HG02678 (cell line): ENCODE data around the gene CCNG2.

ENCODE experiments used
- ATAC-seq: cut with Tn5 transposase; IDR thresholded peaks from one replicate; pipeline ENCODE4 v1.9.1; 2021; ENCODE audit warnings: mild to moderate bottlenecking, moderate library complexity; ENCODE audit not compliant: unreplicated experiment

The CCNG2 gene

DNA sequence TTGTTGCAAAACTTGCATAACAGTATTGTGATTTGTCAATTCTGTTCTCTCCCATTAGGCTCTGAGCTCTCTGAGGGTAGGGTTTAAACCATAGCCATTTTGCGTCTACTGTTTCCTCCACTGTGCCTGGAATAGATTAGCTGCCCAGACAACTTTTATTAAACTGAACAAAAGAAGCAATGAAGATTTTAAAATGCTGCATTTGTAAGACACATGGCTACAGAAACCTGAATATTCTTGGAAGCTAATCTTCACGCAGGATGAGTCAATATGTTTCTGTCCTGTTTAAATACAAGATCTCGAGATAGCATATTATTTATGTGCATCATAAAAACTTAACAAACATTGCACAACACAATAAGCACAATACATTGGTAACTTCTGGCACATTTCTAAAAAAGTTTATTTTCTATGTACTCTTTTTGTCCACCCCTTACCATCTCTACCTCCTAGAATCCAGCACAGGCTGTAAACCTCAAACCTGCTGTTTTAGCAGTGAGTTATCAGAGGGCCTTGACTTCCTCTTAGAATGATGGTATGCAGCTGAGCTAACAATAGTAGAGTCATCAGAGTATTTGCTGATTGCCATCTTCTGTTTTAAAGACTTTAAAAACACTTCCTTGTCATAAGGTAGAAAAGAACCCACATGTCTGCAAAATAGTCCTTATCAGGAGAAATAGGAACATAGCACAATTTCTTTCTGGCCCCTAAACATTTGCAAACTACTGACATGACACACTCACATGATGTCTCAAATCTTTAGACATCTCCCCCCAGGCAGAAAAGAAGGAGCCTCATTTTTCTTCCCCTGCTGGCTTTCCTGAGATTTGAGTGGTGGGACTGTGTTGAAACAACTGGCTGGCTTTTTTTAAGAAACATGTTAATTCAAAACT, 10.6 kb upstream of the CCNG2 start:
- no peak for ATAC-seq

GRCh38 chr4:77147079-77147782, 9.8 kb upstream of the CCNG2 start:
- no peak for ATAC-seq

- ATAC-seq = no peak
Observed at GRCh38 chr4:77148078-77148477, 8.9 kb upstream of the CCNG2 start.

DNA sequence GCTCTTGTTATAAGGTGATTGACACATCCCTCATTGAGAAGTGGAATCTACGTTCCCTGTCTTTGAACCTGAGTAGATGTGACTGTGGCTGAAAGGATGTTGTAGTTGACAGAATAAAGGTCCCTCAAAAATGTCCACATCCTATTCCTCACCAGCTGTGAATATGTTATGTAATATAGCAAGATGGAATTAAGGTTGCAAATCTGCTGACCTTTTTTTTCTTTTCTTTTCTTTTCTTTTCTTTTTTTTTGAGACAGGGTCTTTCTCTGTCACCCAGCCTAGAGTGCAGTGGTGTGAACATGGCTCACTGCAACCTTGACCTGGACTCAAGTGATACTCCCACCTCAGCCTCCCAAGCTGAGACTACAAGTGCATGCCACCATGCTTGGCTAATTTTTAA, 7.2 kb upstream of the CCNG2 start:
- ATAC-seq = no peak

GRCh38 chr4:77151241-77151640, 5.8 kb upstream of the CCNG2 start:
- no peak for ATAC-seq

DNA sequence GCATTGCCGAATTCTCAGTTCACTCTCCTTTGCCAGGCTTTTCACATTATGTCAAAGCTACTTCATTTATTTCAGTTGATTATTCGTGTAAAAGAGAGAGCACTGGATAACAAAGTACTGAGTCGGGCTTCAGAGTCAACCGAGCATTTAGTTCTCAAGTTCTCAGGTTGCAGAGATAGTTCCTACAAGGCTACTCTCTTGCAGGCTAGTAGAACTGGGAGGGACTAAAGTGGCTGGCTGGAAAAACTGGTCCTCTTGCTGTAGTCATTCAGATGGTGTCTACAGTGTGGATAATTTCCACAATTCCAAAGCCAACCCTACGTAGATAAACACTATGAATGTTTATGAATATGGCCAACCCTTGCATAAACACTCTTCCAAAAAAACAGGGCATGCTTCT, 4.6 kb upstream of the CCNG2 start:
- no peak for ATAC-seq

- ATAC-seq = no peak
Observed at GRCh38 chr4:77153006-77153405, 4.0 kb upstream of the CCNG2 start.

DNA sequence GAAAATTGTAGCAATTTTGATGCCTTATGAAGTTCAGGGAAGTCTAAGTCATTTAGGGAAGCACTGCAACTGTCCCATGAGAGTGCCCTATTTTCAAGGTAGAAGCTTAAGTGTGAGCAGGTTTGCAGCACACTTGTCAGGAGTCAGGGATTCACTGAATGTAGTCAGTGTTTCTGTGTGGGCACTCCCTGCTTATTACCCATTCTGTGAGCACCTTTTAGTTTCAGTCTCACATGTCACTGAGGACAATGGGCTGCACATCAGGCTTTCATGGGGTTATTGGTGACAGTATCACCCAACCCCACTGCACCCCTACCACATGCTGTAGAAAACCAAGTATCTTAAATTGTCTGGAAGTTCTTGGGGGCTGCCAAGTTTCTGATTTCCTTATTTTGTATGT, 2.9 kb upstream of the CCNG2 start:
- no peak for ATAC-seq

DNA sequence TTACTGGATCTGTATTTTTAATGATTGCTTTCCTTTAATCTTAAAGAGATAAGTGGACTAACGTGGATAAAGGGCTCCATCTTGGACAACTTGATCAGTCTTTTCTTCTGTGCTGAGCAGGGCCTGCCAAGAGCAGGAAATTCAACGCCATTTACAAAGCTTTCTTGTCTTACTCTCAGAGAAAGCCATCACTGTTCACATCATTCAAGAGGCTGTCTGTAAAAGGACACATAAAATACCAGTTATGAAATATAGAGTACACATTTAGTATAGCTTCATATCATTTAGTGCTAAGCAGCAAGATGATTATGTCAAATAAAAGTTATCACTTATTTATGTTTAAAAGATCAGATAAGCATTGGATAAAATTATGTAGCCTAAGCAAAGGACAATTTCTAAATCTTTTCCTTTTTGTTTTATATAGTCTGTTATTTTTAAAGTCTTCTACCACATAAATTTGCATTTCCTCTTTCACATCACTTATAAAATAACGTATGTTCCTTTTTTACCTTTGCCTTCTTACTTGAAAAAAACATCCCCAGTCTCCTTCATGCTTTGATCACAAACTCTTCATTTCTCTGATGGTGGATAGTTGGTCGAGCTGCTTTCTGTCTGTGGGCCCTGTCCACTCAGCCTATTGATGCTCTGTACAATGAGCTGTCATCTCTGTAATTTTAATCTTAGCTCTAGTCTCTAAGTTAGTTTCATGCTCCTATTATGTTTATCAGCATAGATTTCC, 2.1 kb upstream of the CCNG2 start:
- no peak for ATAC-seq

DNA sequence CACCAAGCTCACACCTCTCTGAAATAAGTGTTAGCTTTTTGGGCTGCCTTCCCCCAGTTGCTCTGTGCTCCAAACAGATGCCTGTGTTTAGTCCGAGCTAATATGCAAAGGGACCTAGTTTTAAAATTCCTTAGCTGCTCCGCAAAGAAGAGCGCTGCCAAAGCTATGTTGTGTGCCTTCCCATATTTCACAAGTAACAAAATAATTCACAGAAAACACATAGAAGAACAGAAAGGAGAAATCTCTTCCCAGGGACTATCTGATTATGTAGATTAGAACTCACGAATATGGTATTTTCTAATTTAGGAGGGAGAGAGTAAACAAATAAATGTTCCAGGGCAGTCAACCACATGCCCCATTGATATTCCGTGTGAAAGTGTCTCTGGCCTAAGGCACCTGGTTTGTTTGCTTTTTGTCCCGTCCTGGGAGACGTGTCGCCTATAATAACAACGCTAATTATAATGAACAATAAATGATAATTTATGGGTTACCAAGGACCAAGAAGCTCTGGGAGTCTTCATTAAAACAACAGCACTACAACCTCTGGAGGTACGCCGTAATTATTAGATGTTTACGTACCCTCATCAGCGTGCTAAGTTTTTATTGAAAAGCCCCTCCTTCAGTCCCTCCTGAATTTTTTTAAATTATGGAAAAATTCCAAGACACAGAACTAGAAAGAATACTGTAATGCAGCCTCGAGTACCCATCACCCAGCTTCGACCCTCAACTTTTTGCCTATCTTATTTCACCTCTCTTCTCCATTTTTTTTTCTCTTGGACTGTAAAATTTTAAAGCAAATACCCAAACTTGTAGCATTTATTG, 1.2 kb upstream of the CCNG2 start:
- no peak for ATAC-seq

GRCh38 chr4:77156533-77156911, 485 bp upstream of the CCNG2 start:
- peak; percentile 88 for ATAC-seq

- peak; percentile 50 for ATAC-seq
Observed at GRCh38 chr4:77157859-77158486, 966 bp downstream of the CCNG2 start.

DNA sequence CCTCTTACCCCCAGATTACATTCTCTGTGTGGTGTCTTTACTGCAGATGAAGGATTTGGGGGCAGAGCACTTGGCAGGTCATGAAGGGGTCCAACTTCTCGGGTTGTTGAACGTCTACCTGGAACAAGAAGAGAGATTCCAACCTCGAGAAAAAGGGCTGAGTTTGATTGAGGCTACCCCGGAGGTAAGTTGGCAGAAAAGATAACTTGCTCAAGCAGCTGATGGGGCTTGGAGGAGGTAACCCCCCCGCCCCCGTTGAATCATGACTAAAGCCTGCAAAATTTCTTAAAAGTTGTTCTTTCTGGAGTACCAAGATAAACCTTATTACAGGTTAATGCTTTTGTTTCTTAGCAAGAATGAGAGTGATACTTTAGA, 1.5 kb downstream of the CCNG2 start:
- ATAC-seq = no peak

- ATAC-seq = no peak
Observed at GRCh38 chr4:77159806-77160205, 2.8 kb downstream of the CCNG2 start.

- ATAC-seq = no peak
Observed at GRCh38 chr4:77163641-77164040, 6.6 kb downstream of the CCNG2 start.

DNA sequence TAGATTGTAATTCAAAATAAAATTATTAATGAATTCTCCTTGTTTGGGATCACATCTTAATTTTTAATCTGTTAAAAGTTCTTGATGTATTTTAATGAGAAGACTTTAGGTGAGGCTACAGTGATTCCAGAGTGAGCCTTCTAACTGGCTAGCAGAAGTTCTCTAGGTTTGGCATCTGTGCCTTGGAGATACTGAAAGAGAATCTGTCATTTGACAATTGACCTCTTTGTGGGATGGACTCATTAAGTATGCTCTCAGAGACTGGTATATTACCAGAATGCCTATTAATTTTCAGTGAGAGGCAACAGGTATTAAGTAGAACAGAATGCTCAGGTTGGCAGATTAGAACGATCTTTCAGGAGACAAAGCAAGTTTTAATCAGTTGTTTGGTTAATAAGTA, 10.2 kb downstream of the CCNG2 start:
- no peak for ATAC-seq

- no peak for ATAC-seq
Observed at GRCh38 chr4:77167866-77168265, 10.9 kb downstream of the CCNG2 start.

DNA sequence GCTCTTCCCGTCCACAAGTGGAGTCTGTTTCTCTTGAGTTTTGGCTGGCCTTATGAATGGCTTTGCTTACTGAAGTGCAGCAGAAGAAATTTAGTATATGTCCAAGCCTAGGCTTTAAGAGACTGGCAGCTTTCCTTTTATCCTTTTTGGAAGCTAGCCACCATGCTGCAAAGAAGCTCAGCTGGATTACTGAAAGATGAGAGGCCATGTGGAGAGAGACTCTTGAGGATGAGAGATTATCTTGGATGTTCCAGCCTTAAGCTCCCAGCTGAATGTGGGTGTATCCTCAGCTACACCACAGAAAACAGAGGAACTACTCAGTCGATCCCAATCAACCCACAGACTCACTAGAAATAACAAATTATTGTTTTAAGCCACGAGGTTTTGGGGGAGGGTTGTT, 12.5 kb downstream of the CCNG2 start:
- ATAC-seq = no peak

DNA sequence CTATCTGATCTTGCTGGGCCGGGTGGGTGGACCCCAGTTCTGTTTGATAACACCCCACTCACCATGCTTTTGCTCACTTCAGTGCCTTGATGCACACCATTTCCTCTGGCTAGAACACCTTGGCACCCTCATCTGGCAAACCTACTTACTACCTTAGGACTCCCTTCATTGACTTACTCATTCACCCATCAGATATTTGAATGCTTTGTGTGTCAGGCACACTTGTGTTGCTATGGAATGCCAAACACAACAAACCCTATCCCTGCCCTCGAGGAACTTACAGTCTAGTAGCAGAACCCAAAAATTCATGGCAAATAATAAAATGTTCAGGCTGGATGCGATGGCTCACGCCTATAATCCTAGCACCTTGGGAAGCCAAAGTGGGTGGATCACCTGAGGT, 13.9 kb downstream of the CCNG2 start:
- ATAC-seq = no peak

DNA sequence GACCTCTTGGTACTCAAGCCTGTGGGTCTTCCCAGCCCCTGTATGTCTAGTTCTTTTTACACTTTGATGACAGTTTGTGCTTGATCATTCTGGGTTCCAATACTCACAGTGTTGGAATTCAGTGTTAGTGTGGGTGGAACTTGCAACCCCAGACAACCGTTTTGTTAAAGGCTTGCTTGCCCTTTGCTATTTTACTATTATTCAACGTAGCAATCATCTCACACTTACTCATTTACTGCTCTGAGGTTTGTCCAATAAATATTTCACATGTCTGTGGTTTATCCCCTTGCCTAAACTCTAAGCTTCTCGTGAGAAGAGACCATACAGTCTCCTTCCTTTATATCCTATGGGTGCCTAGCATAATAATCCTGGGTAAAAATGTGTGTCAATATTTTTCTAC, 15.3 kb downstream of the CCNG2 start:
- no peak for ATAC-seq
